GM12873 (cell line): ENCODE measurements around the gene GNPTAB.

Experiments
- CTCF ChIP-seq: IDR thresholded peaks from 2 replicates; pipeline ENCODE4 v1.5.1; 2012; ENCODE audit warnings: low read depth, mild to moderate bottlenecking, moderate library complexity, low read length, control low read depth; ENCODE audit not compliant: insufficient read depth; ENCODE audit errors: missing control alignments

The GNPTAB gene

GRCh38 chr12:101806265-101806664, 24.5 kb downstream of the GNPTAB start:
- TF ChIP-seq CTCF = no peak

GRCh38 chr12:101804409-101804808, 26.4 kb downstream of the GNPTAB start:
- no peak for TF ChIP-seq CTCF

- TF ChIP-seq CTCF = no peak
Observed at GRCh38 chr12:101803978-101804377, 26.8 kb downstream of the GNPTAB start.

- no peak for TF ChIP-seq CTCF
Observed at GRCh38 chr12:101802486-101802885, 28.3 kb downstream of the GNPTAB start.

GRCh38 chr12:101799774-101800173, 31.0 kb downstream of the GNPTAB start:
- TF ChIP-seq CTCF = no peak

DNA sequence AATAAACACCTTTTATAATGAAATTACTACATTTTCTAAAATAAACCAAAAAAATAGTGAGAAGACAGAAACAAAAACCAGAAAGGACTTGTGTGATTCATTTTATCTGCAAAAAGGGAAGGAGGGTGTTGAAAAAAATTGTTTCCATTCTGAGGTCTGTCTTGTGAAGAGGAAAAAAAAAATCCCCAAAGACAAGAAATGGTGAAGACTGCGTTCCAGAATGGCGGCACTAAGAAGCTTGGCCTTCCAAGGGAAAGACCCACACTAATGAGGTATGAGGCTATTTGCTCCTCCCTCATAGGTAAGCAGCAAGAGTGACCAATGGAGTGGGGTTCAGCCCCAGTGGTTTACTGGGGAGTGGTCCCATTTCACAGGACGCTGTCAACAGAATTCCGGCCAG, 35.0 kb downstream of the GNPTAB start:
- no peak for TF ChIP-seq CTCF

DNA sequence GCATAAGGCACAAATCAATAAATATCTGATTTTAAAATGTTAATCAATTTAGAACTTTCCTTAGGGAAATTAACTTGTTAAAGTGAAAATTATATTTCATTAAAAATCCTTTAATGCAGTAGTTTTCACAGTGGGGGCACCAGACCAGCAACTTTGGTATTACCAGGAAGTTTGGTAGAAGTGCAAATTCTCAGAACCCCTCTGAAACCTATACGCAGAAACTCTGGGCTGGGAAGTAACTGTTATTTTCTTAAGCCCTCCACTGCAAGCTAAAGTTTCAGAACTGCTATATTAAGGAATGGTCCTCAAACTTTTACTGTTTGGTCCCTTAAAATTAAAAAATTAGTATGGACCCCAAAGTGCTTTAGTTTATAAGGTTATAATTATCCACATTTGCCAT, 35.7 kb downstream of the GNPTAB start:
- TF ChIP-seq CTCF = no peak
